RWPE1 (cell line): ENCODE results near the gene ELOB.

Experiments used
- CTCF ChIA-PET: fragments of 350-600 bp; sonication (Branson Sonifier 250); formaldehyde crosslinking; extraction: SDS; loops from one replicate; lab custom pipeline; 2021; lab: Yijun Ruan, JAX
- POLR2A ChIA-PET: fragments of 400-600 bp; formaldehyde crosslinking; extraction: SDS; loops from one replicate; lab custom pipeline; 2020; ENCODE audit warnings: antibody characterized with exemption; ENCODE audit not compliant: low non-redundant PET; lab: Yijun Ruan, JAX
- DNase-seq: peaks from one replicate; pipeline ENCODE4 v3.0.0; 2012; ENCODE audit warnings: low spot score
- H3K27ac ChIP-seq: fragments of 450-650 bp; 2 replicates; pipeline ENCODE4 v1.5.1; 2017
- TF ChIP-seq, protein P1 (sequence below): fragments of 450-650 bp; conservative IDR thresholded peaks from 2 replicates; pipeline ENCODE4 v1.5.1; 2017; ENCODE audit warnings: low read depth, mild to moderate bottlenecking

The ELOB gene

DNA sequence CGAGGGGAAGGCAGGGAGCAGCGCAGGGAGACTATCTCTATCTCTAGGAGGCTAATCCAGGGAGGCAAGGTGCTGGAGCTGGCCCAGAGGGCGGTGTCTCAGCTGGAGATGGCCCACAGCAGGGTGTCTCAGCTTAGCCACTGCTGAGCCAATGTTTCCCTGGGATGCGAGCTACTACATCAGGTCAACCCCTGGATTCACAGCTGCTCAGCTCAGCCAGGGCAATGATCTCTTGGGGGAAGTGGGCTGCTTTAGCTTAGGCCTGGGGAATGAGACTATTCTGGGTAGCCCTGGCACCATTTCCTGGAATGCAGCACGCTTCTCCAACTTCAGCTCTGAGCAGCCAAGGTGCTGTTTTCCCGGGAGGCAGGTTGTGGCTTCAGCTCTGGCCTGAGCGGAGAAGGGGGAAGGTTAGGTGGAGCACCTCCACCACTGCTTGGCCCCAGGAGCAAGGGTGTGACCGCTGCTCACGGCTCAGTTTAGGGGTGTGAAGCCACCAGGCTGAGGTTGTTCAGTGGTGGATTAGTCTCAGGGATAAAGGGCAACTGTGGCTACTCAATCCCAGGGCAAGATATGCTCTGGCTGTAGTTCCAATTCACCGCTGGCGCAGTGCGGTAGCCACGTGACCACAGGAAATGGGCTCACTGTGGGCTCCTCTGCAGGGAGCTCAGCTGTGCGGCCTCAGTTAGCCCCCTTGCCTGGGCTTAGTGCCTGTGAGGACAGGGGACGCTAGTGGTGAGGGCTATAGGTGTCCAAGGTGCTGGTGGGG lies 34.8 kb upstream of the ELOB start:
- POLR2A ChIA-PET: interaction anchor here (0.6 kb wide), 1 partner anchor 16 kb away, joined by 5 read pairs; no protein-coding TSS in a partner anchor
- CTCF ChIA-PET: interaction anchor here (0.5 kb wide), 1 partner anchor 119 kb away, joined by 3 read pairs; no protein-coding TSS in a partner anchor
- DNase-seq: no peak
- TF ChIP-seq, protein P1, sequence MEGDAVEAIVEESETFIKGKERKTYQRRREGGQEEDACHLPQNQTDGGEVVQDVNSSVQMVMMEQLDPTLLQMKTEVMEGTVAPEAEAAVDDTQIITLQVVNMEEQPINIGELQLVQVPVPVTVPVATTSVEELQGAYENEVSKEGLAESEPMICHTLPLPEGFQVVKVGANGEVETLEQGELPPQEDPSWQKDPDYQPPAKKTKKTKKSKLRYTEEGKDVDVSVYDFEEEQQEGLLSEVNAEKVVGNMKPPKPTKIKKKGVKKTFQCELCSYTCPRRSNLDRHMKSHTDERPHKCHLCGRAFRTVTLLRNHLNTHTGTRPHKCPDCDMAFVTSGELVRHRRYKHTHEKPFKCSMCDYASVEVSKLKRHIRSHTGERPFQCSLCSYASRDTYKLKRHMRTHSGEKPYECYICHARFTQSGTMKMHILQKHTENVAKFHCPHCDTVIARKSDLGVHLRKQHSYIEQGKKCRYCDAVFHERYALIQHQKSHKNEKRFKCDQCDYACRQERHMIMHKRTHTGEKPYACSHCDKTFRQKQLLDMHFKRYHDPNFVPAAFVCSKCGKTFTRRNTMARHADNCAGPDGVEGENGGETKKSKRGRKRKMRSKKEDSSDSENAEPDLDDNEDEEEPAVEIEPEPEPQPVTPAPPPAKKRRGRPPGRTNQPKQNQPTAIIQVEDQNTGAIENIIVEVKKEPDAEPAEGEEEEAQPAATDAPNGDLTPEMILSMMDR: no peak
- no peak overlapping the region for H3K27ac ChIP-seq

DNA sequence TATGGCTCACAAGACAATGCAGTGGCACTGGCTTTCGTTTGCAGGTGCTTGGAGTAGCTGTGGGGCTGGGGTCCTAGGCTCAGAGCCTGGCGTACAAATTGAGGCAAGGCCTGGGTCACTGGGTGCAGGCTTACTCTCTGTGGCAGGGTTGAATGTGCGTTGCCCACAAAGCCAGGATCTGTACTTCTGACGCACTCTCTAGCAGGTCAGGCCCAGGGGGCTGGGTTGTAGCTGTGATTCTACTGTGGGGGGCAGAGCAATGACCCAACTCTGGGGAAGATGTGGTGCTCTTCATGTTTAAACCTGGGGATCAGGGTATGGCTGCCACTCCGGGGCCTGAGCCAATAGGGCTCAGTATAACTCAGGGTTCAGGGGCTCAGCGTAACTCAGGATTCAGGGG lies 33.6 kb upstream of the ELOB start:
- DNase-seq: no peak
- ChIA-PET POLR2A (no interaction called here), CTCF (no interaction called here)
- TF ChIP-seq, protein P1: no peak
- no peak overlapping the region for H3K27ac ChIP-seq

DNA sequence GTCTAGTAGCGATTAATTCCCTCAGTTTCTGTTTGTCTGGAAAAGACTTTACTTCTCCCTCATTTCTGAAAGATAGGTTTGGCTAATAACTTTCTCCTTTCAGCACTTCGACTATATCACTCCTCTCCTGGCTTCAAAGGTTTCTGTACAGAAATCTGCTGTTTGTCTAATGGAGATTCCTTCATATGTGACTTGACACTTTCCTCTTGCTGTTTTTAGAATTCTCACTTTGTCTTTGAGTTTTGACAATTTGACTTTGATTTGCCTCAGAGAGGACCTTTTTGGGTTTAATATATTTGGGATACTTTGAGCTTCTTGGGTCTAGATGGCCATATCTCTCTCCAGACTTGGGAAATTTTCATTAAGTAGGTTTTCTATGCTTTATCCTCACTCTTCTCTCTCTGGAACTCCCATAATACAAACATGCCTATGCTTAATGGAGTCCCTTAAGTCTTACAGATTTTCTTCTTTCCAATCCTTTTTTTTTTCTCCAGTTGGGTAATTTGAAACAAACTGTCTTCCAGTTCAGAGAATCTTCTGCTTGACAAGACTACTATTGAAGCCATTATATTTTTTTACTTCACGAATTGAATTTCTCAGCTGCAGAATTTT lies 32.2 kb upstream of the ELOB start:
- no peak for DNase-seq
- ChIA-PET POLR2A (no interaction called here), CTCF (interaction anchor here (0.6 kb wide), 1 partner anchor 12 kb away, joined by 3 read pairs; no protein-coding TSS in a partner anchor)
- TF ChIP-seq, protein P1: no peak
- H3K27ac ChIP-seq: no peak overlapping the region

DNA sequence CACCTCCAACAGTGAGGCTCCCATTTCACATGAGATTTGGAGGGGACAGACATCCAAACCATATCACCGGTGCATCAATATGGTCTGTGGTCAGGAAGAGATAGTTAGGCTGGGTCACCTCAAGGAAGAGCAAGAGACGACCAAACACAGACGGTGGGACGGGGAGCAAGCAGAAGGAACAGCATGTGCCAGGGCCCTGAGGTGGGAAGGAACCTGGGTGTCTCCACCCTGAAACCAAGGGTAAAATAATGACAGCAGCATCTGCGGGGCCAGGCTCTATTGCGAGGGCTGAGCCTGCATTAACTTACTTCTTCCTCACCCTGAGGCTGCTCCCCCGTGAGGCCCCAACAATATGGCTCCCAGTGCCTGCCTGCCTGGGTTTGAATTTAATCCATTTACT lies 31.1 kb upstream of the ELOB start:
- CTCF ChIA-PET: interaction anchor here (0.6 kb wide), 1 partner anchor 30 kb away, joined by 3 read pairs; no protein-coding TSS in a partner anchor
- no peak overlapping the region for H3K27ac ChIP-seq
- TF ChIP-seq, protein P1: no peak
- no peak for DNase-seq
- POLR2A ChIA-PET: no interaction called here

DNA sequence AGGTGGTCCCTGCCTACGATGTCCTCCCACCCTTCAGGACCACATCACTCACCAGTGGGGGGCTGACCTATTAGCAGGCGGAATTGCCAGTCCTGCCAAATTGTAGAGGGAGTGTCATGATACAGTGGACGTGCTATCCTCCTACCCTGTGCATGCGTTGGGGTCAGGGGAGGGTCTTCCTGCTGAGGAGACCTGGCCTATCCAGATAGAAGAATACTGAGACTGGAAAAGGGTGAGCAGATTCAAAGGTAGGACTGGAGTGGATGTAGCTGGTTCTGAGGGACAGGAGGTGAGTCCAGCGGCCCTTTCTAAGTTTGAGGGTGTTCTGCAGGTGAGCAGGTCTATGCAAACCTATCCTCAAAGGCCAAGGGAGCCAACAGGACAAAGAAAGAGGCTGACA lies 29.2 kb upstream of the ELOB start:
- TF ChIP-seq, protein P1: no peak
- no peak overlapping the region for H3K27ac ChIP-seq
- CTCF ChIA-PET: interaction anchor here (0.5 kb wide), 1 partner anchor 62 kb away, joined by 3 read pairs; no protein-coding TSS in a partner anchor

DNA sequence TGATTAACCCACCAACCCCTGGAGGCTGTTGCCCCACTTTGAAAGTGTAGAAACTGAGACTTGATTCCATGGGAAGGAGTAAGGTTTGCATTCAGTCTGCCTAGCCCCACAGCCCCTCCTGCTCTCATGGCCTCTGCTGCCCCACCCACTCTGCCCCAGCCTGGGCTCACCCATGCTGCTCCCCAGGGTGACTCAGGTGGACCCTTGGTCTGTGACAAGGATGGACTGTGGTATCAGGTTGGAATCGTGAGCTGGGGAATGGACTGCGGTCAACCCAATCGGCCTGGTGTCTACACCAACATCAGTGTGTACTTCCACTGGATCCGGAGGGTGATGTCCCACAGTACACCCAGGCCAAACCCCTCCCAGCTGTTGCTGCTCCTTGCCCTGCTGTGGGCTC lies 27.6 kb upstream of the ELOB start:
- POLR2A ChIA-PET: no interaction called here
- CTCF ChIA-PET: no interaction called here
- H3K27ac ChIP-seq: no peak overlapping the region
- TF ChIP-seq, protein P1: no peak
- no peak for DNase-seq

More for the DNA sequence above, 29.2 kb upstream of the ELOB start:
- no peak for DNase-seq
- POLR2A ChIA-PET: no interaction called here
